NT2/D1 (cell line): ENCODE data around the gene POMT1.
"Not testable (repeated sequence)": the region's sequence is repeated elsewhere in the genome, so short reads cannot be mapped to it uniquely, and the experiment has no call there.

Experiments
- DNase-seq: peaks from one replicate; pipeline ENCODE4 v3.0.0-alpha.2; 2011; ENCODE audit warnings: low read depth, low spot score
- H3K27me3 ChIP-seq: 2 replicates; pipeline ENCODE4 v1.6.0; 2011; ENCODE audit warnings: mild to moderate bottlenecking; ENCODE audit not compliant: insufficient read length, insufficient read depth
- H3K36me3 ChIP-seq: 2 replicates; pipeline ENCODE4 v1.6.1; 2011; ENCODE audit warnings: mild to moderate bottlenecking, low read length, mixed read lengths; ENCODE audit not compliant: insufficient read depth, insufficient read length
- H3K4me1 ChIP-seq: 2 replicates; pipeline ENCODE4 v1.5.1; 2011; ENCODE audit not compliant: insufficient read depth, insufficient read length
- H3K4me3 ChIP-seq: 2 replicates; pipeline ENCODE4 v1.5.1; 2011; ENCODE audit warnings: low read depth; ENCODE audit not compliant: insufficient read length
- H3K9ac ChIP-seq: 2 replicates; pipeline ENCODE4 v1.6.0; 2011; ENCODE audit warnings: low read depth; ENCODE audit not compliant: insufficient read length
- H3K9me3 ChIP-seq: 2 replicates; pipeline ENCODE4 v1.5.1; 2011; ENCODE audit warnings: mild to moderate bottlenecking, low read length; ENCODE audit not compliant: insufficient read depth
- SUZ12 ChIP-seq: IDR thresholded peaks from 2 replicates; pipeline ENCODE4 v1.6.1; 2011; ENCODE audit not compliant: insufficient read length, insufficient read depth; ENCODE audit errors: extremely low read depth
- YY1 ChIP-seq: IDR thresholded peaks from 2 replicates; pipeline ENCODE4 v1.6.1; 2011; ENCODE audit not compliant: insufficient read length, insufficient read depth
- ZNF274 ChIP-seq: IDR thresholded peaks from 2 replicates; pipeline ENCODE4 v1.6.1; 2011; ENCODE audit warnings: mild to moderate bottlenecking, low read depth, low read length

Gene POMT1

DNA sequence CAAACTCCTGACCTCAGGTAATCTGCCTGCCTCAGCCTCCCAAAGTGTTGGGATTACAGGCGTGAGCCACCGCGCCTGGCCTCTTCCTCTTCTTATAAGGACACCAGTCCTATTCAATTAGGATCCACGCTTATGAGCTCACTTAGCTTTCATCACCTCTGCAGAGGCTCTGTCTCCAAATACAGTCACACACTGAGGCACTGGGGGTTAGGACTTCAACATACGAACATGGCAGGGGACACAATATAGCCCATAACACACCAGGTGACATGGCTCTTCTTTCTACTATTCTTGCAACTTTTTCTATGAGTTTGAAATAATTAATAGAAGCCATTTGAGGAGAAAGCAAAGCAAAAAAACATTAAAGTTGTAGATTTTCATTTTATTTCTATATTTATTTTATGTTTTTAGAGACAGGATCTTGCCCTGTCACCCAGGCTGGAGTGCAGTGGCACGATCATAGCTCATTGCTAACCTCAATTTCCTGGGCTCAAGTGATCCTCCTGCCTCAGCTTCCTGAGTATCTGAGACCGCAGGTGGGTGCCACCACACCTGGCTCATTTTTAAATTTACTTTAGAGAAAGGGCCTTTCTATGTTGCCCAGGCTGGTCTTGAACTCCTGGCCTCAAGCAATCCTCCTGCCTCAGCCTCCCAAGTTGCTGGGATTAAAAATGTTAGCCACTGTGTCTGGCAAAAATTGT lies 36.7 kb downstream of the POMT1 start:
- DNase-seq: no peak
- Histone ChIP-seq H3K9me3 (peaks cover 32% of the 10 kb centered on the region), H3K27me3 (no peaks in the 10 kb centered on the region), H3K9ac (no peak overlapping the region), H3K4me3 (no peak overlapping the region), H3K4me1 (no peaks in the 10 kb centered on the region), H3K36me3 (no peaks in the 10 kb centered on the region)
- TF ChIP-seq ZNF274 (no peak), SUZ12 (no peak), YY1 (no peak)

DNA sequence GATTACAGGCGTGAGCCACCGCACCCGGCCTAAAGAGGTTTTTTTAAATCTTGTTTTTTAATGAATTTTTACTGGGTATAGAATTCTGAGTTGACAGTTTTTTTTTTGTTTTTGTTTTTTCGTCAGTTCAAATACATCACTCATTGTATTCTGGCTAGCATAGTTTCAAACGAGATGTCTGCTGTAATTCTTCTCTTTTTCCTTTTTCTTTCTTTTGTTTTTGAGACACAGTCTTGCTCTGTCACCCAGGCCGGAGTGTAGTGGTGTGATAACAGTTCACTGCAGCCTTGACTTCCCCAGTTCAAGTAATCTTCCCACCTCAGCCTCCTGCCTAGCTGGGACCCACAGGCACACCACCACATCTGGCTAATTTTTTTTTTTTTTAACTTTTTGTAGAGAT lies 40.4 kb downstream of the POMT1 start:
- Histone ChIP-seq H3K4me3 (no peak overlapping the region), H3K9ac (no peak overlapping the region), H3K9me3 (peaks cover 28% of the 10 kb centered on the region), H3K36me3 (no peaks in the 10 kb centered on the region), H3K27me3 (no peaks in the 10 kb centered on the region), H3K4me1 (peaks cover 7% of the 10 kb centered on the region)
- TF ChIP-seq ZNF274 (no peak), SUZ12 (no peak), YY1 (no peak)
- no peak for DNase-seq

DNA sequence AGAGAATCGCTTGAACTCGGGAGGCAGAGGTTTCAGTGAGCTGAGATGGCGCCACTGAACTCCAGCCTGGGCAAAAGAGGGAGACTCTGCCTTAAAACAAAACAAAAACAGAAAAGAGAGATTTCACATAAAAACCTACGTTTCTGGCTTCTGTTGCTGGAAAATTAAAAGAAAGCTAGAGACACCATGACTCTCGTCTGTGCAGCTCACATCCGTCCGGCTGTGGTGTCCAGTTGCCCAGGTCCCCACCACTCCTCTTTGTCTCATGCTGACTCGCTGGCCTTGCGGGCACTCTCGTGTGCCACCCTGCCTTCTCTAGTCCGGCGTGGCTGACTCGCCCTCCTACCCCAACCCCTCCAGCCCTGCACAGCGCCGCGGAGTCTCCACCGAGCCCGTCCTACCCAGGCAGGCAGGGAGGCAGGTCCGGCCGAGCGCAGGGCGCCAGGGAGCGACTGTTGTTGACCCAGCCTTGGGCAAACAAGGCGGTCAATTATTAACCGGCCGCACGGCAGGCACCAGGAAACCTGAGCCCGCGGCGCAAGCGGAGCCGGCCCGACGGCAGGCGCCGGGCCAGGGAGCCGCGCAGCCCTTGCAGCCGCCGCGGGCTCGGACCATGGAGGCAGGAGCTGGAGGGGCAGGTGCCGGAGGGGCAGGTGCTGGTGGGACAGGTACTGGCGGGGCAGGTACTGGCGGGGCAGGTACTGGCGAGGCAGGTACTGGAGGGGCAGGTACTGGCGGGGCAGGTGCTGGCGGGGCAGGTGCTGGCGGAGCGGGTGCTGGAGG lies 42.5 kb downstream of the POMT1 start, which contains the start of gene PRRT1B:
PRRT1B (plus strand) TSS at position 521 of the 783 bp plus-strand sequence; CDS start at position 614, 93 bp downstream.
- Histone ChIP-seq H3K4me3 (peak within 1 kb of the TSS; percentile 11), H3K9ac (peak within 1 kb of the TSS; percentile 44), H3K9me3 (peaks cover 28% of the 10 kb centered on the region), H3K4me1 (peaks cover 7% of the 10 kb centered on the region), H3K36me3 (no peaks in the 10 kb centered on the region), H3K27me3 (no peaks in the 10 kb centered on the region)
- TF ChIP-seq ZNF274 (no peak), SUZ12 (no peak), YY1 (no peak)
- no peak for DNase-seq

DNA sequence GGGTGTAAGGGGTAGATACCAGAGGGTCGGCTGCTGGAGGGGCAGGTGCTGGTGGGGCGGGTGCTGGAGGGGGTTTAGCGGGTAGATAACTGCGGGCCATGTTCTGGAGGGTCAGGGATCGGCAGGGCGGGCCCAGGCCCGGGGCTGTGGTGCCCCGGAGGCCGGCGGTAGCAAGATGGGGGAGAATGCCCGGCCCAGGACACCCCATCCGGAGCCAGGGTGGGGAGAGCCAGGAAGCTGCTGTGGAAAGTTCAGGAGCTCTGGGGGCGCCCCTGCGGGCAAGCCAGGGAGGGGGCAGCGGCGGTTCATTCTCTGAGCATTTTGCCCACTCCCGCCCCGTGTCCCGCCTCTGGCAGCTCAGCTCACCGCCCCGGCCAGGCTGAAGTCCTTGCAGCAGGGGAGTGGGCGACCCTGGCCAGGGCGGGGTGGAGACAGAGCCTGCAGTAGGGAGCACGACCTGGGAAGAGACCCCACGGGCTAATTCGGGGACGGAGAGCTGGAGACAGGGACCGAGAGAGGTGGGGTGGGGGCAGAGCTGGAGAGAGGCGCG lies 43.1 kb downstream of the POMT1 start:
- peaks cover 28% of the 10 kb centered on the region for H3K9me3 ChIP-seq
- peaks cover 7% of the 10 kb centered on the region for H3K4me1 ChIP-seq
- peak overlapping the region; percentile 44 for H3K9ac ChIP-seq
- H3K4me3 ChIP-seq: peak overlapping the region; percentile 11
- no peaks in the 10 kb centered on the region for H3K36me3 ChIP-seq
- no peaks in the 10 kb centered on the region for H3K27me3 ChIP-seq
- DNase-seq: no peak
- TF ChIP-seq ZNF274 (no peak), YY1 (no peak), SUZ12 (no peak)

DNA sequence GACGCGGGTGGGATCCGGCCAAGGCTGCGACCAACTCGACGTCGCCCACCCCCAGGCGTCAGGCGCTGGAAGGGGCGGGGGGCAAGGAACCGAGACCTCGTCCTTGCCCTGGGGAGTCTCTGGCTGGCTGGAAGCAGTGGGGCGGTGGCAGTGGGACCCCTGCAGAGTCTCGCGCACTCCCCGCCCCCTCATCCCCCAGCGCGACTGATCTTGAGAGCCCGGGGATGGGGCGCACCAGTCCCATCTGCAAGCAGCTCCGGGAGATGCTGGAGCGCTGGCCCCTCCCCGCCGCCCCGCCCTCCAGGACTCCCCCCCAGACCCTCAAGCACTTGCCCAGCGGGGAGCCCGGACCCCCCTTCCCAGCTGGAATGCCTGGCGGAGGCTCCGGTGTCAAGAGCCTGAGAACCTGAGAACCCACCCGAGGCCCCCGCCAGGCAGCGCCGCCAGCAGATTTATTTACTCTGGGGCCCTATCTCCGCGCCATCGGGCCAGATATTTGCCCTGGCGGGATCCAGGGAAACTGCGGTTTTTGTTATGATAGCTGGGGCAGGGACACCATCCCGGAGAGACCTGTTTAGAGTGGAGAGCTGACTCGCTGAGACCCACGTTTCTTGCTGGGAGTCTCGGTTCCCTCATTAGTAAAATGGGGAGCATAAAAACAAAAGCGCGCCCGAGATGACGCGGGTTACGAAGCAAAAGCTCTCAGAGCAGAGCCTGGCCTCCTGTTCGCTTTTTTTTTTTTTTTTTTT lies 43.8 kb downstream of the POMT1 start:
- Histone ChIP-seq H3K4me3 (peak overlapping the region; percentile 24), H3K4me1 (peaks cover 7% of the 10 kb centered on the region), H3K36me3 (no peaks in the 10 kb centered on the region), H3K9ac (peak overlapping the region; percentile 44), H3K9me3 (peaks cover 28% of the 10 kb centered on the region), H3K27me3 (no peaks in the 10 kb centered on the region)
- TF ChIP-seq SUZ12: no peak
- no peak for TF ChIP-seq ZNF274
- no peak for TF ChIP-seq YY1
- DNase-seq: no peak

DNA sequence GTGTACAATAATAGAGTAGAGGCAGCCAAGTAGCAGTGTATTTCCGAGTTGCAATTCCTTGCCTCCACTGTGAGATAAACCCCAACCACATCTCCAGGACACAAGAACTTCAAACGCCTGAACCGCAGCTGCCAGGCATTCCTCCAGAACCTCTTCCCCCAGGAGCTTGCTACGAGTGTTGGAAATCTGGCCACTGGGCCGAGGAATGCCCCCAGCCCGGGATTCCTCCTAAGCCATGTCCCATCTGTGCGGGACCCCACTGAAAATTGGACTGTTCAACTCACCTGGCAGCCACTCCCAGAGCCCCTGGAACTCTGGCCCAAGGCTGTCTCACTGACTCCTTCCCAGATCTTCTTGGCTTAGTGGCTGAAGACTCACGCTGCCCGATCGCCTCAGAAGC lies 46.5 kb downstream of the POMT1 start:
- H3K27me3 ChIP-seq, H3K4me3 ChIP-seq, DNase-seq, H3K9ac ChIP-seq, H3K36me3 ChIP-seq, H3K4me1 ChIP-seq: not testable (repeated sequence)
- H3K9me3 ChIP-seq: peaks cover 14% of the 10 kb centered on the region; the same call in 1 of the 2 replicates

DNA sequence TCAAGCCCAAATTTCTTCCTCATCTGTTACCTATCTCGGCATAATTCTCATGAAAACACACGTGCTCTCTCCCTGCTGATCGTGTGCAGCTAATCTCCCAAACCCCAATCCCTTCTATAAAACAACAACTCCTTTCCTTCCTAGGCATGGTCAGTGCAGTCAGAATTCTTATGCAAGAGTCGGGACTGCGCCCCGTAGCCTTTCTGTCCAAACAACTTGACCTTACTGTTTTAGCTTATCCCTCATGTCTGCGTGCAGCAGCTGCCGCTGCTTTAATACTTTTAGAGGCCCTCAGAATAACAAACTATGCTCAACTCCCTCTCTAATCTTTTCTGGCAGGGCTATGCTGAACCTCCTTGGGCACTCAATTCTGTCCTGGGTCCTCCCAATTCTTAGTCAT lies 47.7 kb downstream of the POMT1 start:
- not testable (repeated sequence) for H3K4me3 ChIP-seq, DNase-seq, H3K9ac ChIP-seq, H3K36me3 ChIP-seq, H3K9me3 ChIP-seq, H3K4me1 ChIP-seq
- H3K27me3 ChIP-seq: peaks cover 17% of the 10 kb centered on the region
